GM21825 (cell line): ENCODE results near the gene SLC10A6.

ENCODE experiments used
- ATAC-seq: cut with Tn5 transposase; IDR thresholded peaks from one replicate; pipeline ENCODE4 v1.9.1; 2021; ENCODE audit warnings: mild to moderate bottlenecking, moderate library complexity; ENCODE audit not compliant: unreplicated experiment

SLC10A6 gene

DNA sequence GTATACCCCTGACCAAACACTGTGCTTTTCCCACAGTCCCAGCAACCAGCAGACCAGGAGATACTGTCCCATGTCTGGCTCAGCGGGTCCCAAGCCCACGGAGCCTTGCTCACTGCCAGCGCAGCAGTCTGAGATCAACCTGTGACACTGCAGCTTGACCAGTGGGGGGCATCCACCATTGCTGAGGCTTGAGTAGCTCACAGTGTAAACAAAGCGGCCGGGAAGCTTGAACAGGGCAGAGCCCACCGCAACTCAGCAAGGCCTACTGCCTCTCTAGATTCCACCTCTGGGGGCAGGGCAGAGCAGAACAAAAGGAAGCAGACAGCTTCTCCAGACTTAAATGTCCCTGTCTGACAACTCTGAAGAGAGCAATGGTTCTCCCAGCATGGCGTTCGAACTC is 58.1 kb downstream of the SLC10A6 start:
- ATAC-seq = no peak

GRCh38 chr4:86788826-86789225 is 60.4 kb downstream of the SLC10A6 start:
- ATAC-seq = no peak

- no peak for ATAC-seq
These were observed 71.0 kb downstream of the SLC10A6 start for GRCh38 chr4:86778175-86778574.

- no peak for ATAC-seq
These were observed 74.1 kb downstream of the SLC10A6 start for GRCh38 chr4:86775061-86775460.
